HG03103 (cell line): ENCODE results near the gene AMBP.

ENCODE experiments used
- ATAC-seq: cut with Tn5 transposase; IDR thresholded peaks from one replicate; pipeline ENCODE4 v1.9.1; 2021; ENCODE audit warnings: low read depth; ENCODE audit not compliant: unreplicated experiment

AMBP gene

DNA sequence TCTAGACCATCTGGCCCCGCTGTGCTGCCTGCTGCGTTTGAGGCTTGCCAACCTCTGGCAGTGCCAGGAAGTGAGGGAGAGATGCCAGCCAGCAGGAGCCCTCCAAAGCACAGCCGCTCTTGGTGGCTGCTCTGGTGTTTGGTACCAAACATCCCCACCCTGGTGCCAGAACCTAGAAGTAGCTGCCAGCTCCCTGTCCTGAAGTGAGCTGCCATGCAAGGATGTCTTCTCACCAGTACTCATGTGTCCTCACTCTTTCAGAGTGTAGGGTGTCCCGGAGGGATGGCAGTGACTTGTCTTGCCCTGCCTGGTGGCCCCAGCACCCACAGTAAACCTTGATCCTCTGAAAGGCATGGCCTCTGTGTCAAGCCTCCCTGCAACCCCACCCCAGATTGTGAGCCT is 43.4 kb downstream of the AMBP start:
- no peak for ATAC-seq

- ATAC-seq: no peak
Observed at GRCh38 chr9:114034196-114034595, 43.9 kb downstream of the AMBP start.

DNA sequence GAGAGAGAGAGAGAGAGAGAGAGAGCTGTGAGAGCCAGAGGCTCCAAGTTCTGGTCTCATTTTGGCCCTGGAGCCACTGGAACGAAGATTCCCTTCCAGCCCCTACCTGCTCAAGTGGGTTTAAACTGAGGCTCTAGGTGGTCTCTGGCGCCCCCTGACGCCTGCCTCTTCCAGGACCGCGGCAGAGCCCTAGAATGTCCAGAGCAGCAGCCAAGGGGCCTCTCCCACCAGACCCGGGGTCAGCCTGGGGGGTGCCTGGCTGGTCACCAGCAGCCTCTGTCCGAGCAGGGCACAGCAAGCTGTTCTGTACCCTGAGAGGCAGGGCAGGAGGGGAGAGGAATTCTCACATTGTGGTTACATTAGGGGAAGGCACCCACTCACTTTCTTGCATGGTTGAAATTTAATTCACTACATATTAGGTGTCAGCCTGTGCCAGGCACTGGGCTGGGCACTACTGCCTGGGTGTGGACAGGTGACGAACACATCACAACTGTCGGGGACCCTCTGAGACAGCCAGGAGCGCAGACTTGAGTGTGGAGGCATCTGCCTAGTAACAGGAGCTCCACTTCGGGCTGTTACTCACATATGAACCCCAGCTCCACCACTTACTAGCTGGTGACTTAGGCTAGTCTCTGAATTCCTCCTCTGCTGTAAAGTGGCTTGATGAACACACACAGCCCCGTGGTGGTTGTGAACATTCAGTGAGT is 44.5 kb downstream of the AMBP start:
- ATAC-seq: no peak

DNA sequence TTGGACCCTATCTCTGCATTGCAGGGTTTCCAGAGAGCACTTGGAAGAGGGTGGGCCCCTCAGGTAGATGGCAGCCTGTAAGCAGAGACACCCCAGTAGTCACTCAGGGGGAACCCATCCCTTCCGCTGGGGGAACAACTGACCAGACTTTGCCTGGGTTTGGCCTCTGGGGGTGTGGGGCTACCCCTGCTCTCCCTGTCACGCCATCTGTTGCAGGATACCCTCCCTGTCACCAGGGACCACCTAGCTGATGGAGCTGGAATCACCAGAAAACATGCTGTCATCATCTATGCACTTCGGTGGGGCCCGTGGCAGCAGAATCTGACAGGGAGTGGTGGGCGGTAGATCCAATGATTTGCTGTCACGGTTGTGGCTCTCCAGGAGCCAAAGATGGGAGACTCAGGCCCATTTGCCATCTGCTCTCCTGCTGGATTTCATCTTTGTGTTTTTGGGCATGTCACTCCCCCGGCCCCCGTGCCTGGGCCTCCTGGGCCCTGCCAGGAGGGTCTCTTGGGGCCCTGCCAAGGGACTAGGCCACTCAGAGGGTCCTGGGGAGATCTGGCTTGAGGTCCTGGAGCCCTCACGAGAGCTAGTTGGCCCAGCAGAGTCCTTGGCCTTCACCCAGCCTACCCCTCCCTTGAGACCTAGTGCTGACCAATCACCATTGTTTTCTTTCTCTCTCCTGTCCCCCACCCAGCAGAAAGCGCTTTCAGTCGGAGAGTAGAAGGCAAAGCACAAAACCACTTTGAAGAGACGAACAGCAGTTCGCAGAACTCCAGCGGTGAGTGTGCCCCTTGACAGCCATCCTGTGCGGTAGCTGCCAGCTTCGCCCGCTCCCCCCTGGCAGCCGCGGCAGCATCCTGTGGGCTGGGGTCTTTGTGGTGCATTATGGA is 45.9 kb downstream of the AMBP start:
- no peak for ATAC-seq

DNA sequence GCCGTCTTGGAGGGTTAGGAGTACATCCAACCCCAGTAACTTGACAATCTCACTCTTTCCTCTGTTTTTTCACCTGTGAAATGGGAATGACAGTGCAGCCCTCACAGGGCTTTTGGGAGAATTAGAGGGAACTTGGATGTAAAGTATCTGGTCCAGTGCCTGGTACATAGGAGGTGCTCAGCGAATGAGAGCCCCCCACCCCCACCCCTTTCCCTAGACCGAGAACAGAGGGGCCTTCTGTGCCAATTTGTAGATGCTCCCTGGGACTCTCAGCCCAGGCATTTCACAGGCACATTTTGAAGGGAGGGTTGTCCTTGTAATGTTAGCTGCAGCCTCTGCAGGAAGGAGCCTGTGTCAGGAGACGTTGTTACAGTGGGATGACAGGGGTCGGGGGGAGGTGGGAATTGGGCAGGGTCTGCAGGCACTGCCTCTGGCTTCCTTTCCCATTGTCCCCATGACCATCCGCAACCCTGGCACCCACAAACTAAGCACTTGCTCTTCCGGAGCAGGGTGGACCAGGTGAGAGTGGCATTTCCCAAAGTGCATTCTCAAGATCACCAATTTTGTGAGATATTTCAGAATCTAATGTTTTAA is 47.0 kb downstream of the AMBP start:
- no peak for ATAC-seq

DNA sequence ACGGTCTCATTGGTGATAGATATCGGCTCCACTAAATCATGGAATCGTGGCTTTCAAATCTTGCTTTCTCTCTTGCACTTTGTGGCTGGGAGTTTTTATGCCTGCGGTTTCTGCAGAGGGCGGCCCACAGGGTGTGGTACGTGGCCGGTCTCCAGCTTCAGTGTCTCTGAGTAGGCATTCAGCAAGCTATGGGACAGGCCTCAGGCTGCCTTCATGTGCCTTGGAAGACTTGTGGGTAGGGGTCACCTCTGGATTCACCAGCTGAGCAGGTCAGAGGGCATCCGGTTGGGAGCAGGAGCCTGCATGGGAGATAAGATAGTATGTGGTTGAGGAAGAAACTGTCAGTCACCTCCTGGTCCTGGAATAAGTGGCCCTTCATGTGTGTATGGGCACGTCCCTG is 47.7 kb downstream of the AMBP start:
- no peak for ATAC-seq

DNA sequence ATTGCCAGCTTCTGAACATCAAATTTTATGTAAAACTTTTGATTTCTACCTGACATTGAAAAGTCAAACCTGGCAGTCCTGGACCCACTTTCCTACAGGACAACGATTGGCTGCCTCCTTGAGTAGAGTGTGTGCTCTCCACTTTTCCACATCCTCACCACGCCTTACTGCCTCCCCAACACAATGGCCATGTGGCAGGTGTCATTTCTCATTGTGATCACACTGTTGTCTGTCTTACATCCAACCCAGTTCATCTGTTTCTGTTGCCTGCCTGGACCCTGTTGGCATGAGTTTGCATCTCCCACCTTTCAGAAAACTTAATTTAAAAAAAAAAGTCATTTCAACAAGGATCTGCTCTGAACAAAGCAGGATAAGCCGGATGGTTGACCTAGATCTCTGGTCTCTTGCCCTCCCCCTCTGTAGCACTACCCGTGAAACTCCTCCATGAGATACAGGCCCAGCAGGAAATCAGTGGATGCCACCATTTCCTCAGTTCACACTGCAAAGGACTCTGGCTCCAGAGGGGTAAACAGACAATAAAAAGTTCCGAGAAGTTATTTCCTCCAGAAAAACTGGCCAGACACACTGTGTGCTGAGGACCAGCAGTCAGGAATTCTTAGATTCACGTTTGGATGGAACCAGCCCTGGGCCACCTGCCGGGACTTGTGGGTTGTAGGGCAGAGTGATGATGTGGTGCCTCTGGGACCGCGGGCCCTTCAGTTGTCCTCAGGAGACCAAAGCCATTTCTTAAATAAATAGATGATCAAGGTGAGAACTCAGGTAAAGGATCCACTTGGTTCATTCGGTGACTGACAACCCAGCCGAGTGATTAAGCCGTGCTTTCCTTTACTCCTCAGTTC is 48.6 kb downstream of the AMBP start:
- no peak for ATAC-seq

DNA sequence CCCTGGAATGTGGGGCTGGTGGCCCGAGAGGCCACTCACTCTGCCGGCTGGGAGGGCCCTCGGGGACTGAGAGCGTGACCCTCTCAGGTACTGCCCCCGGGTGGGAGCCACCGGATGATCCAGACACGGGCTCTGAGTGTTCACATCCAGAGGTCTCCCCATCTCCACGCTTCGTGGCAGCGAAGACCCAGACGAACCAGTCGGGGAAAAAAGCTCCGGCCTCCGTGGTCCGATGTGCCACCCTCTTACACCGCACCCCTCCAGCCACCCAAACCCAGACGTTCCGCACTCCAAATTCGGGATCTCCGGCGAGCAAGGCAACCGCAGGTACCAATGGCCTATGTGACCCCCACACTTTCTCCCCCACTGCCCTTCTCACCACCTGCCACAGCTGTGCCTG is 49.5 kb downstream of the AMBP start:
- ATAC-seq: no peak

DNA sequence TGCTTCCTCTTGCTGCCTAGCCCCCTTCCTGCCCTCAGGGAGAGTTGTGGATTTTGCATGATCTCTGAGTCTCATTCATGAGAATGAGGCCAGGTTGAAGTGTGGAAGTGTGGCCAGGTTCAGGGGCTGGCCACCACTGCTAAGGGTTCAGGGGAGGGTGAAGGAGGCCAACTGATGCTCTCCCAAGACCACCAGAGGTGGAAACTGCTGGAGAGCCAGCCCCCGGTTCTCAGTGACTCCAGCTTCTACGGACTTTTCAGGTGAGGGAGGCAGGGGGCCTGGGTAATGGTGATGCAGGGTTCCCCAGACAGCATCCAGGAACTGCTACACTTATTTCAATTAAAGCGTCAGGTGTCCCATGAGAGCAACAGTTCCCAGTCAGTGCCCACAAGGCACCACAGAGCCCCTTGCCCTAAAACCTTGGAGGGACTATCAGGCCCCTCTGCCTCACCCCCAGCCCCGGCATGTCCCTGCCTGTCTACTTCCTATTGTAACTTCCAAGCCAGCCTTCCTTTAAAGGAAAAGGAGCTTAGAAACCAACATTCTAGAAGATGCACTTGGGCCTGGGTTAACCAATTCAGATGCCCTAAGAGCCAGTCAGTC is 50.1 kb downstream of the AMBP start:
- ATAC-seq: no peak

DNA sequence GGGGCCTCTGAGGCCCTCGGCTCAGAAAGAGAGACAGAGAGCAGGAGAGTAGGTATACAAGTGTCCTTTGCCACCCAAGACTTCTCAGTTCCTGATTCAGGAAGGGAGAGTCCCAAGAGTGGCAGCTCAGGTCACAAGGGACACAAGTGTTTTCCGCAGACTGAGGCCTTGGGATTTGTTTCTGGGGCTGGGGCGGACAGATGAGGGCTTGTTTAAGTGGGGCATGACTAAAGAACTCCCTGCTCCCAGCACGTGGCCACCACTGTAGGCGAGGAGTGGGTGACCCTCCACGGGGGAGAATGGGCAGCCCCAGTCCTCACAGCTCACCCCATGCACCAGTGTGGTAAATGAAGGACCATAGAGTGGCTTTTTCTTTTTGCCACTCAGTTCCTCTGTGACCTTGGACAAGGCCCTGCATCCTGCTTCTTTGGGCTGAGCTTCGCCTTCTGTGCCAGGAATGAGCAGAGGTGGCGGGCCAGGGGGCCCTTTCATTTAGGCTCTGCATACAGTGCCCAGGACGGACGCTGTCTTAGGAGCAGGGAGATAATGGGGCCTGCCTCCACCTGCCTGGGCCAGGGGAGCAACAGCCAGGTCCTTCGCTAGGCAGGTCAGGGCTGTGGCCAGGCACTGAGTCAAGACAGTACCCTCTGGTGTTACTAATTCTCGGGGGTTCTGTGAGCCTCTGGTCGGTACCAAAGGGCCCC is 50.8 kb downstream of the AMBP start:
- no peak for ATAC-seq

GRCh38 chr9:114026335-114026734 is 51.8 kb downstream of the AMBP start:
- ATAC-seq: no peak

DNA sequence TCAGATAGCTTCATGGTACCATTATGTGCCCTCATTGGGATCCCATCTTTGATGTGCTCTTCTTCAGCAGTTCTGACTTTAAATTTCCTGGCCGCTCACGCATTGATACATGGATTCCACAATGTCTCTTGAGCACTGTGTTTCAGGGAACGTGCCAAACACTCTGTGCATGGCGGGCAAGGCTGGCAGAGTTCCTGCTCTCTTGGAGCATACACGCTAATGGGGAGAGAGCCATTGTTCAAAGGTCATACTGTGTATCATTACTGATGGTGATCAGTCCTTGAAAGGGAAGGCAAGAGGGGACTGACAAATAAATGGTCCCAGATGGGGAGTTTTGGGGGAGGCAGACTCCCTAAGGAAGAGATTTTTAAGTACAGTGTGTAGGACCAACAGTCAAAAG is 52.3 kb downstream of the AMBP start:
- no peak for ATAC-seq

DNA sequence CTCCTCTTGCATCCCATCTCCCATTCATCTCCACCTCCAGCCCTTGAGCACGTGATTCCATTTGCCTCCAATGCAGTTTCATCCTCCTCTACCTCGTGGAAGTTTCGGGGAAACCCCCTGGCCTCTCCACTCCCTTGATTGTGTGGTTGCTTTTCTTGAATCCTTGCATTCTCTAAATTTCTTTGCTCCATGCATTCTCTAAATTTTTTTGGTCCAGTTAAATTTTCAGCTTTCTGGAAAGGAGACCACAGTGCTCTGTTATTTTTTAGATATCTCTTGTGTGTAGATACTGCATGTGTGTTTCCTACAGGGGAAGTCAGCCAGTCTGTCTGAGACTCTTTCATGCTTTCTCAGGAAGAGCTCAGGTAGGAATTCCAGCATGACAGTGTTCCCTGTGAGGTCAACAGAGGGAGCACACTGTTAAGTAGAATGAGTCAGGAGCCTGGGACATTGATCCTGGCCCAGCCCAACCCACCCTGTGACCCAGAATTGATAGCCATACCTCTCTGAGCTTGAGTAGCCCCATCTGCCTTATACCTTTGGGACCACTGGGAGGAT is 52.8 kb downstream of the AMBP start:
- ATAC-seq: no peak

DNA sequence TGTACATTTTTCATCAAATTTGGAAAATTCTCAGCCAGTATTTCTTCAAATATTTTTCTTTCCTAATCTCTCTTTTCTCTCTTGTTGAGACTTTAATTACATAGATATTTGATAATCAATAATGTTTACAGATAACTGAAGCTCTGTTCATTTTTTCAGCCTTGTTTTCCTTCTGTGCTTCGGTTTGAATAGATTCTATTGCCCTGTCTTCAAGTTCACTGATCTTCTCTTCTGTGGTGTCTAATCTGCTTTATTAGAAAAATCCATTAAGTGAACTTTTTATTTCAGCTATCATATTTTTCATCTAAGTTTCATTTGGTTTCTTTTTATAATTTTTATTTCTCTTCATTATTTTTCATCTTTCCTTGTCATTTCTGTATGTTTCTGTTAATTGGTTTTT is 54.1 kb downstream of the AMBP start:
- no peak for ATAC-seq

DNA sequence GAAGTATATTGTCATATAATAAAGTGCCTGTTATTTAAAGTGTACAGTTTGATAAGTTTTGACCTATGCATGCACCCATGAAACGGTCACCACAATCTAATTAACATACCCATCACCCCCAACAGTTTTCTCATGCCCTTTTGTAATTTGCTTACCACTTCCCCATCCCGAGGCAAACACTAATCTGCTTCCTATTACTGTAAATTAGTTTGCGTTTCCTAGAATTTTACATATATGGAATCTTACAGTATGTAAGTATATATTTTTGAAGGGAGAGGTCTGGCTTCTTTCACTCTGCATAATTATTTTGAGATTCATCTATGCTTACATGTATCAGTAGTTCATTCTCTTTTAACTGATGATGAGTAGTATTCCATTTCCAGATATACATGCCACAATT is 56.5 kb downstream of the AMBP start:
- no peak for ATAC-seq

DNA sequence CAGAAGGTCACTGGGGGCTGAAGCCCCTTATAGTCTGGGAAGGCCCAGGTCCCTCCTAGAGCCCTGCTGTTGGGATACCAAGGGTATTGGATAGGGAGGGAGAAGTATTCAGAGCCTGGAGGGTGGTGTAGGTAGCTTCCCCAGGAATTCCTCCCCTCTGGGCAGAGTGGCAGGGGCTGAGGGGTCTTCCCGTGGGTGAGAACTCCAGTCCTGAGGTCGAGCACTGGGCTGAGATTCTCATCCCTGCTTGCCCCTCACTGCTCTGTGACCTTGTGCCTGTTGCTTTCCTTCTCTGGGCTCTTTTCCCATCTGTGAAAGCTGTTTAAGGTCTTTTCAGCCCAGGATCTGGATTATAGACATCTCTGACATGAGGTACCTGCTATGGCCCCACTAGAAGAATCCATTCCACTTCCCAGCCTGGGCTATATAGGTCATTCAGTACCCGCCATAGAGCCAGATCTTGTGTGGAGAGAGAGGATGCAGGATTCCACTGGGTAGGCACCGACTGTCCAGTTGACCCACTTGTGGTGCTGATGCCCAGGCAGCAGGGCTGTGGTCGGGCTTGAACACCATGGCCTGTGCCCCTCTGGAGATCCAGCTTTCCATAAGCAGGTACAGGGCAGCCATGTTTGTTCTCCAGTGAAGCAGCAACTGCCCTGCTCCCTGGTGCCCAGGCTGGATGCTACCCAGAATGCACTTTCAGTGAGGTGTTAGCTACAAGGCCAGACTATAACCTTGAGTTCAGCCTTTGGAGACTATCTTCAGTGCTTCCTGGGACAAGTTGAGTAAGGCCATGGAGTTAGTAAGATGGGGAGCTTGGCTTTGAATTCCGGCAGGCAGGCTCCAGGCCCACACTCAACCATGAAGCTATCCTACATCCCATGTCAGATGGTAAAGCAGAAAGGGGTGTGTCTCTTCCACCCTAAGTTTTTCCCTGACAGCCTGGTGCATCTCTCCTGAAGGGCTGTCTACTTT is 60.1 kb downstream of the AMBP start:
- no peak for ATAC-seq

DNA sequence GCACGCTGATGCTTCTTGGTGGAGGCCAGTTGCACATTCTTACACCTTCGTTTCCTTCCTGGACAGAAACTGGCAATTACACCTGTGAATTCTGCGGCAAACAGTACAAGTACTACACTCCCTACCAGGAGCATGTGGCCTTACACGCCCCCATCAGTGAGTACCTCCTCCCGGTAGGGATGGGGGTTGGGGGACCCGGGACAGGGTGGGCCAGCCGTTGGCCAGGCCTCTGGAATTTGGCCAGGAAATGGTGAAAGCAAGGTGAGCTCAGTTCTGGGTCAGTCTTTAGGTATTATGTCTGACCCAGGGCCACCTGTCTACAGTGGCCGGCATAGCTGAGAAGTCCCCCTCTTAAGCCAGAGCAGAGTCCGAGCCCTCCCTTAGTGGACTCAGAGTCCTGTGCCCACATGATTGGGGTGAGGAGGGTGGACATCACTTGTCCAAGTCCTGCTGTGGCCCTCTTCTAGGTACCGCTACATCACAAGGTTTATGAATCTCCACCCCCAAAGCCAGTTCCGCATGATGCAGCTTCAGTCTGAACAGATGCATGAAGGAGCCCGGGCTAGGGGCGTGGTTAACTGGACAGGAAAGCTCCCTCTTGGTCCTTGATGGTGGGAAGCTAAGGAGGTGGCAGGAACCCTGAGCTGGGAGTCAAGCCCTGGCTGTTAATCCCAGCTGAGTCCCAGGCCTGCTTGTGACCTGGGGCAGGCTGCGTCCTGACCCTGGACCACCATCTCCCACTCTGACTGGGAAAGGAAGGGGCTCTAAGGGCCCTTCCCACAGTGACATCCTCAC is 61.3 kb downstream of the AMBP start:
- ATAC-seq: no peak

DNA sequence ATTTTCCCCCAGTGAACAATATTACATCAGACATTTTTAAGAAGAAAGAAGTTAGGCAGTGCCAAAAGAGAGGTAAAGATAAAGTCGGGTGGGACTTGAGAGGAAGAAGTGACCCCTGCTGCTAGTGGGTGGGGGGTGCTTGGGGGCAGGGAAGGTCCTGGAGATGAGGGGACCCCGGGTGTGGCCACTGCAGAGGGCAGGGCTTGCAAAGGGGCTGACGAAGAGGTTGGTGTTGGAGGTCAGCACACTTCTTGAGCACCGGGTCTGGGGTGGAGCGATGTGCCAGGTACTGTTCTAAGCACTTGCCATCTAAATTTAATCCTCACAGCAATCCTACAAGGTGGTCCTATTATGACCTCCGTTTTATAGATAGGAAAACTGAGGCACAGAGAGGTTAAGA is 62.0 kb downstream of the AMBP start:
- no peak for ATAC-seq
